SK-N-SH (cell line): Measurements from ENCODE around the gene SCYL1. TPM values are rescaled to one million over a fixed set of nuclear protein-coding genes. Genes with fewer than 3 reads are reported as not detected.

Experiments used
- CHD2 ChIP-seq: fragments of 150-350 bp; IDR thresholded peaks from 2 replicates; pipeline ENCODE4 v1.6.1; 2018; ENCODE audit warnings: low read length; ENCODE audit not compliant: partially characterized antibody
- ELF1 ChIP-seq: IDR thresholded peaks from 2 replicates; pipeline ENCODE4 v1.4.0; 2012
- EP300 ChIP-seq, 2 experiments: IDR thresholded peaks; 2 replicates each; pipeline versions ENCODE4 v1.4.0 to v1.6.1; 2012; ENCODE audit warnings: borderline replicate concordance in 1 of 2, low read depth in 1 of 2, low read length in 1 of 2
- FOSL2 ChIP-seq: IDR thresholded peaks from 2 replicates; pipeline ENCODE4 v1.4.0; 2012; ENCODE audit warnings: low read depth, mild to moderate bottlenecking, moderate library complexity, borderline replicate concordance
- FOXM1 ChIP-seq: IDR thresholded peaks from 2 replicates; pipeline ENCODE4 v1.4.0; 2012; ENCODE audit warnings: low read depth, mild to moderate bottlenecking
- GABPA ChIP-seq: IDR thresholded peaks from 2 replicates; pipeline ENCODE4 v1.4.0; 2012; ENCODE audit warnings: low read depth, mild to moderate bottlenecking
- IRF3 ChIP-seq: fragments of 150-350 bp; IDR thresholded peaks from 2 replicates; pipeline ENCODE4 v1.6.1; 2016; ENCODE audit warnings: mild to moderate bottlenecking, low read depth, low read length
- JUND ChIP-seq: IDR thresholded peaks from 2 replicates; pipeline ENCODE4 v1.4.0; 2012
- MAX ChIP-seq: IDR thresholded peaks from 2 replicates; pipeline ENCODE4 v1.4.0; 2012; ENCODE audit warnings: low read depth
- MXI1 ChIP-seq: IDR thresholded peaks from 2 replicates; pipeline ENCODE4 v1.6.1; 2012; ENCODE audit warnings: mild to moderate bottlenecking, low read depth, low read length, improper control_type of control experiment
- NFIC ChIP-seq: IDR thresholded peaks from 2 replicates; pipeline ENCODE4 v1.4.0; 2012; ENCODE audit warnings: borderline replicate concordance
- PBX3 ChIP-seq: IDR thresholded peaks from 2 replicates; pipeline ENCODE4; 2012
- POLR2AphosphoS5 ChIP-seq: IDR thresholded peaks from 2 replicates; pipeline ENCODE4 v1.6.1; 2012; ENCODE audit warnings: low read depth, low read length
- RFX5 ChIP-seq: IDR thresholded peaks from 2 replicates; pipeline ENCODE4 v1.6.1; 2012; ENCODE audit warnings: mild to moderate bottlenecking, improper control_type of control experiment, low read length
- SIN3A ChIP-seq: IDR thresholded peaks from 2 replicates; pipeline ENCODE4 v1.6.1; 2012; ENCODE audit warnings: low read depth, mild to moderate bottlenecking, low read length, moderate library complexity, borderline replicate concordance
- TAF1 ChIP-seq: IDR thresholded peaks from 2 replicates; pipeline ENCODE4 v1.6.1; 2012; ENCODE audit warnings: low read depth, mild to moderate bottlenecking, low read length, moderate library complexity, borderline replicate concordance
- TCF12 ChIP-seq: IDR thresholded peaks from 2 replicates; pipeline ENCODE4 v1.4.0; 2012
- TEAD4 ChIP-seq: IDR thresholded peaks from 2 replicates; pipeline ENCODE4 v1.4.0; 2012; ENCODE audit warnings: mild to moderate bottlenecking, borderline replicate concordance; ENCODE audit not compliant: insufficient read depth
- YY1 ChIP-seq: IDR thresholded peaks from 2 replicates; pipeline ENCODE4 v1.4.0; 2012; ENCODE audit warnings: low read depth, mild to moderate bottlenecking
- polyA plus RNA-seq, 3 experiments: library from polyadenylated mRNA; depleted of rRNA; stranded (reverse); fragments of >200 nt; gene quantifications; 2 replicates each; pipeline ENCODE4 v1.2.3, GENCODE V29; 2012
- TF ChIP-seq, protein P1 (sequence below): IDR thresholded peaks from 2 replicates; pipeline ENCODE4 v1.4.0; 2012; ENCODE audit warnings: low read depth, borderline replicate concordance
- TF ChIP-seq, protein P2 (sequence below): fragments of 200-600 bp; sonication (generic); IDR thresholded peaks from 2 replicates; pipeline ENCODE4 v1.6.1; 2017; ENCODE audit warnings: antibody characterized with exemption, mild to moderate bottlenecking, moderate library complexity

SCYL1 gene
- polyA plus RNA-seq, 1 of the 3 experiments (the other 2 are of a cell fraction) = 79.9 TPM

- TF ChIP-seq TAF1 = peak; percentile 6; the same call in 1 of the 2 replicates
- TF ChIP-seq TEAD4 = no peak; the same call in 1 of the 2 replicates
- TF ChIP-seq IRF3 = no peak
- TF ChIP-seq, protein P1, sequence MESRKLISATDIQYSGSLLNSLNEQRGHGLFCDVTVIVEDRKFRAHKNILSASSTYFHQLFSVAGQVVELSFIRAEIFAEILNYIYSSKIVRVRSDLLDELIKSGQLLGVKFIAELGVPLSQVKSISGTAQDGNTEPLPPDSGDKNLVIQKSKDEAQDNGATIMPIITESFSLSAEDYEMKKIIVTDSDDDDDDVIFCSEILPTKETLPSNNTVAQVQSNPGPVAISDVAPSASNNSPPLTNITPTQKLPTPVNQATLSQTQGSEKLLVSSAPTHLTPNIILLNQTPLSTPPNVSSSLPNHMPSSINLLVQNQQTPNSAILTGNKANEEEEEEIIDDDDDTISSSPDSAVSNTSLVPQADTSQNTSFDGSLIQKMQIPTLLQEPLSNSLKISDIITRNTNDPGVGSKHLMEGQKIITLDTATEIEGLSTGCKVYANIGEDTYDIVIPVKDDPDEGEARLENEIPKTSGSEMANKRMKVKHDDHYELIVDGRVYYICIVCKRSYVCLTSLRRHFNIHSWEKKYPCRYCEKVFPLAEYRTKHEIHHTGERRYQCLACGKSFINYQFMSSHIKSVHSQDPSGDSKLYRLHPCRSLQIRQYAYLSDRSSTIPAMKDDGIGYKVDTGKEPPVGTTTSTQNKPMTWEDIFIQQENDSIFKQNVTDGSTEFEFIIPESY = no peak; the same call in 1 of the 2 replicates
- TF ChIP-seq POLR2AphosphoS5 = peak; percentile 89
- TF ChIP-seq NFIC = peak; percentile 5; the same call in 1 of the 2 replicates
- no peak for TF ChIP-seq CHD2
- 0 out of 2 replicates have a peak, but pooled peaks have one; percentile 0 for TF ChIP-seq SIN3A
- TF ChIP-seq, protein P2, sequence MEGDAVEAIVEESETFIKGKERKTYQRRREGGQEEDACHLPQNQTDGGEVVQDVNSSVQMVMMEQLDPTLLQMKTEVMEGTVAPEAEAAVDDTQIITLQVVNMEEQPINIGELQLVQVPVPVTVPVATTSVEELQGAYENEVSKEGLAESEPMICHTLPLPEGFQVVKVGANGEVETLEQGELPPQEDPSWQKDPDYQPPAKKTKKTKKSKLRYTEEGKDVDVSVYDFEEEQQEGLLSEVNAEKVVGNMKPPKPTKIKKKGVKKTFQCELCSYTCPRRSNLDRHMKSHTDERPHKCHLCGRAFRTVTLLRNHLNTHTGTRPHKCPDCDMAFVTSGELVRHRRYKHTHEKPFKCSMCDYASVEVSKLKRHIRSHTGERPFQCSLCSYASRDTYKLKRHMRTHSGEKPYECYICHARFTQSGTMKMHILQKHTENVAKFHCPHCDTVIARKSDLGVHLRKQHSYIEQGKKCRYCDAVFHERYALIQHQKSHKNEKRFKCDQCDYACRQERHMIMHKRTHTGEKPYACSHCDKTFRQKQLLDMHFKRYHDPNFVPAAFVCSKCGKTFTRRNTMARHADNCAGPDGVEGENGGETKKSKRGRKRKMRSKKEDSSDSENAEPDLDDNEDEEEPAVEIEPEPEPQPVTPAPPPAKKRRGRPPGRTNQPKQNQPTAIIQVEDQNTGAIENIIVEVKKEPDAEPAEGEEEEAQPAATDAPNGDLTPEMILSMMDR = no peak
- TF ChIP-seq EP300 (IDR thresholded peaks at IDR 0.05; ENCODE audit: borderline replicate concordance in 1 of 2, low read depth in 1 of 2, low read length in 1 of 2) = no peak
- no peak for TF ChIP-seq JUND
- no peak; the same call in 1 of the 2 replicates for TF ChIP-seq YY1
- peak; percentile 18; the same call in 1 of the 2 replicates for TF ChIP-seq TCF12
- no peak for TF ChIP-seq FOXM1
- no peak for TF ChIP-seq GABPA
- no peak for TF ChIP-seq PBX3
- TF ChIP-seq MXI1 = 0 out of 2 replicates have a peak, but pooled peaks have one; percentile 14
- TF ChIP-seq RFX5 = no peak
- TF ChIP-seq FOSL2 = no peak
- TF ChIP-seq ELF1 = 0 out of 2 replicates have a peak, but pooled peaks have one; percentile 1
- no peak for TF ChIP-seq MAX
Measured at GRCh38 chr11:65500387-65501185, 24.3 kb upstream of the SCYL1 start (continued).
